HG02938 (cell line): ENCODE results near the gene PRKRIP1.
"Not testable (repeated sequence)": the region's sequence is repeated elsewhere in the genome, so short reads cannot be mapped to it uniquely, and the experiment has no call there.

ENCODE experiments used
- ATAC-seq: cut with Tn5 transposase; IDR thresholded peaks from one replicate; pipeline ENCODE4 v1.9.1; 2021; ENCODE audit warnings: mild to moderate bottlenecking, moderate library complexity; ENCODE audit not compliant: unreplicated experiment

PRKRIP1 gene

DNA sequence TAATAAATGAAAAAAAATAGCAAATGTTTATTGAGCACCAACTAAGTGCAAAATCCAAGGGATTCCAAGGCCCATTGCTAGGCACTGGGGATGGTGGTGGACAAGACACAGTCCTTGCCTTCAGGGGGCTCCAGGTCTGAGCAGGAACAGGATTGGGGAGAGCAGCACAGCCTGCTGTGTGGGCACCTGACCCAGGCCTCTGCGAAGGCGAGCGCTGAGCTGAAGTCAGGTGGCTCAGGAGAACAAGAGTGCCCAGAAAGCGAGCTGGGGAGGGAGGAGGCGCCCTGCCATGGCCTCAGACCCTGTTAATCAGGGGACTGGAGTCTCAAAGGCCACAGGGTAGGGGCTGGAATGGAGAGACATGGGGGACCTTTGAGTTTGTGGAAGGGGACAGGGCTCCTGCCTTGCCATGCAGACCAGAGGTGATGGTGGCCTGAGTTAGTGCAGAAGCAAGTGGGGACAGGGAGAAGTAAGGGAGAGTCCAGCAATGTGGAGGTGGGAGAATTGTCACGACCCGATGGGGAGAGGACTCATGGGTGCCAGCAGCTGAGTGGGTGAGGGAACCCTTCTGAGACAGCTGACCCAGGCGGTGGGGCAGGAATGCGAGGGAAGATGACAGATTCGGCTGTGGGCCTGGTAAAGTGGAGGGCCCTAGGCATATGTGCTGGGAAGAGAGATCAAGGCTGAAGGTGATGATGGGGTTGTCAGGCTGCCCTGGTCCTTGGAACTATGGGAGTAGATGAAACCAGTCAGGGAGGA is 33.2 kb downstream of the PRKRIP1 start:
- no peak for ATAC-seq

DNA sequence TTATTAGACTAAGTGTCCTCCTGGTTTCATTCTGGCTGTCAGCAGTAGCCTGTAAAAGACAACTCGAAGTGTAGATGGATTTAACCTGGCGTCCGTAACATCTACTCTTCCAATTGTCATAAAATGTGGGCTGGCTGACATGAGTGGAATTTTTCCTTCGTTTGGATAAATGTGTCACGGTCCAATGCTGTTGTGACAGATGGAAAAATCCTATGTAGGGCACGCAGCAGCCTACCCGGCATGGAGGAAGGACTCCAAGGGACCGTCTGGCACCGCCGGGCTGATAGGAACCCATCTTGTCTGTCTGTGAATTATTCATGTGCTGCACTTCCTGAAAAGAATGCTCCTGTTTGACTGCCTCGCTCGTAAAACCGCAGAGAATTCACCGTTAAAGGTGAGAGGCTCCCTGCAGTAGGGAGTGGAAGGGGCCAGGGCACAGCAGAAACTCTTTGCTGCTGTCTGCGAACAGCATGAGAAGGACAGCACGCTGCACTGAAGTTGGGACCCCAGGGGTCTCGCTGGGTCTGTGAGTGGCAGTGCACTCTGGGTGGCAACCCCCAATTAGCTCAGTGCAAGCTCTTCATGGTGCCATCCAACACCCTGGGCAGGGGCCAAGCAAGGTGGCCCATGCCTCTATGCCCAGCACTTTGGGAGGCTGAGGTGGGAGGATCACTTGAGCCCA is 35.6 kb downstream of the PRKRIP1 start:
- ATAC-seq, result no peak

DNA sequence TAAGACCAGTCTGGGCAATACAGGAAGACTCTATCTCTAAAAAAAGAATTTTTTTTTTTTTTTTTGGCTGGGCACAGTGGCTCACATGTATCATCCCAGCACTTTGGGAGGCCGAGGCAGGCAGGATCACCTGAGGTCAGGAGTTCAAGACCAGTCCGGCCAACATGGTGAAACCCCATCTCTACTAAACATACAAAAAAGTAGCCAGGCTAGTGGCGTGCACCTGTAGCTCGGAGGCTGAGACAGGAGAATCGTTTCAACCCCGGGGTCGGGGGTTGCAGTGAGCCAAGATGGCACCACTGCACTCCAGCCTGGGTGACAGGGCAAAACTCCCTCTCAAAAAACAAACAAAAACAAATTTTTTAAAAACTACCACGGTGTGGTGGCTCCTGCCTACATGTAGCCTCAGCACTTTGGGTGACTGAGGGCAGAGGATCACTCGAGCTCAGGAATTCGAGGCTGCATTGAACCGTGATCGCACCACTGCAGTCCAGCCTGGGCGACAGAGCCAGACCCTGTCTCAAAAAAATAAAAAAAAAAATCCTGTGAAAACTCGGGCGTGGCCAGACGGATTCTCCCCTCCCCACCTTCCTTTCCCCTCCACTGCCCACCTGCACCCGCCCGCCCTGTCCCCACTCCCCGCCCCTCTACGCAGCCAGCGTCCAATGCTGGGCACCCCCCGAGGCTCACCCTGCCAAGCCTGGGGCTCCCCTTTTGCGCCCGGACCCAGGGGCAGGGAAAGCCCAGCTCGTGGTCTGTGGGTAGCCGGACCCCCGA is 36.5 kb downstream of the PRKRIP1 start:
- ATAC-seq, result no peak

DNA sequence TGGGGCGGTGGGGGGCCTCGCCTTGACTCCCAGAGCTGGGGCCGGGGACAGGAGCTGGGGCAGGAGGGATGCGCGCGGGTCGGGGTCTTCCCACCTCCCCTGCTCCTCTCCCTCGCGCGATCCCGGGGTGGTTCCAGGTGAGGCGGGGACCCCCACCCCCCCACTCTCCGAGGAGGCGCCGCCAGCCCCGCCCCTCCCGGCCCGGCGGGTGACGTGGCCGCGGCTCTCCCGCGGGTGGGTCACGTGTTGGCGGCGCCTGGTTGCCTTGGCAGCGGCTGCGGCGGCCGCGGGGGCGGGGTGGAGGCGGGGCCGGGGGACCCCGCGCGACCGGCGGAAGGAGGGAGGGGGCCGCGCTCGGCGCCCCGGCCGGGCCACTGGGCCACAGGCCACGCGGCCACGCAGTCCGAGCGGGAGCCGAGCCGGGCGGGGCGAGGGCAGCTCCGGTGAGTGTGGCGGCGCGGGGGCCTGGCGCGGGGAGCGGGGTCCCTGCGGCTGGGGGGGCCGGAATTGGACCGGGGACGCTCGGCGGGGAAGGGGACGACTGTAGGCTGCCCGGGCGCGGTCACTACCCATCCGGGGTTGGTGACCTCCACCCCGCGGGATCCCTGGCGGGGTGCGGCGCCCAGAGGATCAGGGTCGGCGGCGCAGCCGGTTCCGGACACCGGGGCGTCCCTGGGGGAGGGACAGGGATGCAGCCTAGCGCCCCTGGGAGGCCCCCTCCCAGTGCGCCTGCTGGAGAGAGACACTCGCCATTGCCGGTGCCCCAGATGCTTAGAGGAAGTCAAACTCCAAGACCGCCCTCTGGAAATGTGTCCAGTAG is 37.3 kb downstream of the PRKRIP1 start, which contains the start of gene ORAI2:
ORAI2 (plus strand) TSS at position 357 of the 820 bp plus-strand sequence. CDS start 5,382 bp downstream, outside the sequence.
- ATAC-seq, result no peak

DNA sequence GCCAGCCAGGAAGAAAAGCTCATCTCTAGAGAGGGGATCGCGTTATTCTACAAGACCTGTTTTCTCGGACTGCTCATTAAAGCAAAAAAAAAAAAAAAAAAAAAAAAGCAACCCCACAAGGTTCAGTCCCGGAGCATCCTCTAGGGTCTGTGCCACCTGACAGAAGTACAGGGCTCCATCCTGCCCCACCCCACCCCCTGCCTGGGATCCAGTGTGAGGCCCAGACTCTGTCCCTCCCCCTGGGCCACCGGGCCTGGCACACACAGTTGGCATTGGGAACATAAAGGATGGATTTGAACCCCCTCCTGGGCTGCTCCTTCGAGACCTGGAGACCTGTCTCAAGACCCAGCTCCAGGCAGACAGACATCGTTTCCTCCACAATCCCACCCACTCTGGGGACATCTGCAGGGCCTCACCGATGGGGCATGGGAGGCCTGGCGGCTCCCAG is 37.9 kb downstream of the PRKRIP1 start:
- no peak for ATAC-seq

DNA sequence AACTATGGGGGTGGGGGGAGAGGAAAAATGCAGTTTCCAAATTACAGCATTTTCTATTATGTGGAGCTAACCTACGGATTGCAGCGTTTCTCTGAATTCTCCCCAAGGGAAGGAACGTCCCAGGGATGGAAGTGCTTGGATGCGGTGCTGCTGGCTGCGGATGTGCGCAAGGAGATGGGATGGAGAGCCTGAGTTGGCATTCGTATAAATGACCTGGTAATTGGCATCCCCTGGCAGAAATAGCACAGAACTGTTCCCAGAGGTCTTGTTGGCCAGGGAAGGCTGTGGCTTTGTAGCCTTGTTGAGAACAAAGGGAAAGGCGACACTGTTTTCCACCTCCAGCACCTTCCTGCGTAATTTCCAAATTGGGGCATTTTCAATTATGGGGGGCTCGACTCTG is 40.0 kb downstream of the PRKRIP1 start:
- ATAC-seq, result no peak

DNA sequence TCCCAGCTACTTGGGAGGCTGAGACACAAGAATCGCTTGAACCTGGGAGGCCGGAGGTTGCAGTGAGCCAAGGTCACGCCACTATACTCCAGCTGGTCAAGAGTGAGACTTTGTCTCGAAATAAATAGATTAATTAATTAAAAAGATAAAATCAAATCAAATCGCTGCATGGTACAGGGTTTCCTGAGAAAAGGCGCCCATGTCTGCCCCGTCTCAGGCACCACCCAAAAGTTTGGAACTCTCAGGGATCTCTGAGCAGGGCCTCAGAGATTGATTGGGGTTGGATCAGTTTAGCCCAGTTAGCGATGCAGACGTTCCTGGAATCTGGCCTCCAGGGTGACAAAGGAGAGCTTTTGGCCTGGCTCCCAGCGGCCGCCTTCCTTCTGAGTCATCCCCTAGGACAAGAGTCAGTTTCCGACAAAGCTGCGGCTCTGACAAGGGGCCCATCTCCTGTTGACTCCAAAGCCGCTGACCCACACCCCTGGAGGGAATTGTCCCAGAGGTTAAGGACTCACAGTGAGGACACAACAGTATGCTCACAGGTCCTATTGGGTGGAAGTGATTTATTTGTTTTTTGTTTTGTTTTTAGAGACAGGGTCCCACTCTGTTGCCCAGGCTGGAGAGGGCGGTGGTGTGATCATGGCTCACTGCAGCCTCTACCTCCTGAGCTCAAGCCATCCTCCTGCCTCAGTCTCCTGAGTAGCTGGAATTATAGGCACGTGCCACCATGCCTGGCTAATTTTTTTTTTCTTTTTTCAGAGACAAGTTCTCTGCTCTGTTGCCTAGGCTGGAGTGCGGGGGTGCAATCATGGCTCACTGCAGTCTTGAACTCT is 44.0 kb downstream of the PRKRIP1 start:
- no peak for ATAC-seq

DNA sequence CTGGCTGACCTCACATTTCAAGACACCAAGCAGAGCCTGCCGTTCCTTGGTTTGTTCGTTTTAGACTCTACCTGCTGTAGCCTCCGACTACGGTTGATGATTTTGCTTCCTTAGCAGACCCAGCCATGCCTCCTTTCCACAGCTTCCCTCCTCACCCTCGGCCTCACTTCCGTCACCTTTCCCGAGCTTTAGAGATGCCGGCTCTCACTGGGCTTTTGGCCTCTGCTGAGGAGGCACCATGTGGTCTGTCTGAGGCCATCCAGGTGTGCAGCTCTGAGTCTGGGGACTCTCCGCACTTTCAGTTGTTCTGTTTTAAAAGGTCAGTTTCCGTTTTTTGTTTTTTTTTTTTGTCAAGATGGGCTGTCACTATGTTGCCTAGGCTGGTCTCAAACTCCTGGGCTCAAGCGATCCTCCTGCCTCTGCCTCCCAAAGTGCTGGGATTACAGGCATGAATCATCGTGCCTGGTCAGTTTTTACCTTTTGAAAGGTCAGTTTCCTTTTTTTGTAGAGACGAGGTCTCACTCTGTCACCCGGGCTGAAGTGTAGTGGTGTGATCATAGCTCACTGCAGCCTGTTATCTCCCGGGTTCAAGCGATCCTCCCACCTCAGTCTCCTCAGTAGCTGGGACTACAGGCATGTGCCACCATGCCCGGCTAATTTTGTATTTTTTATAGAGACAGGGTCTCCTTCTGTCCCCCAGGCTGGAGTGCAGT is 49.0 kb downstream of the PRKRIP1 start:
- ATAC-seq, result peak; percentile 42

DNA sequence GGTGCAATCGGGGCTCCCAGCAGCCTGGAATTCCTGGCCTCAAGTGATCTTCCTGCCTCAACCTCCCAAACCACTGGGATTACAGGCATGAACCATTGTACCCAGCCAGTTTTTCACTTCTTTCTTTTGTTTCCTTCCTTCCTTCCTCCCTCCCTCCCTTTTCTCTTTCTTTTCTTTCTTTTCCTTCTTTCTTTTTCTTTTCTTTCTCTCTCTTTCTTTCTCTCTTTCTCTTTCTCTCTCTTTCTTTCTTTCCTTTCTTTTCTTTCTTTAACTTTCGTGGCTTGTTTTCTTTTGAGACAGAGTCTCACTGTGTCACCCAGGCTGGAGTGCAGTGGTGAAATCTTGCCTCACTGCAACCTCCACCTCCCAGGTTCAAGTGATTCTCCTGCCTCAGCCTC is 49.5 kb downstream of the PRKRIP1 start:
- no peak for ATAC-seq

DNA sequence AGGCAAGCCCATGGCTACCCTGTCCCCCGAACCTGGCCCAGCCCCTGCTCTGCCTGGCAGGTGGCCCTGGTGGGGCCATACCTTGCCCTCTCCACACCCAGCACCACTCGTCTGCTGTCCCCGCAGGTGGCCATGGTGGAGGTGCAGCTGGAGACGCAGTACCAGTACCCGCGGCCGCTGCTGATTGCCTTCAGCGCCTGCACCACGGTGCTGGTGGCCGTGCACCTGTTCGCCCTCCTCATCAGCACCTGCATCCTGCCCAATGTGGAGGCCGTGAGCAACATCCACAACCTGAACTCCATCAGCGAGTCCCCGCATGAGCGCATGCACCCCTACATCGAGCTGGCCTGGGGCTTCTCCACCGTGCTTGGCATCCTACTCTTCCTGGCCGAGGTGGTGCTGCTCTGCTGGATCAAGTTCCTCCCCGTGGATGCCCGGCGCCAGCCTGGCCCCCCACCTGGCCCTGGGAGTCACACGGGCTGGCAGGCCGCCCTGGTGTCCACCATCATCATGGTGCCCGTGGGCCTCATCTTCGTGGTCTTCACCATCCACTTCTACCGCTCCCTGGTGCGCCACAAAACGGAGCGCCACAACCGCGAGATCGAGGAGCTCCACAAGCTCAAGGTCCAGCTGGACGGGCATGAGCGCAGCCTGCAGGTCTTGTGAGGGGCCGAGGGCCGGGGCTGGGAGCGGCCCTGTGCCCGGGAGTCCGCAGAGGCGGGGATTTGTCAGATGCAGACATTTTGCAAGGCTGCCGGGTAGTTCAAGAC is 50.4 kb downstream of the PRKRIP1 start:
- no peak for ATAC-seq

DNA sequence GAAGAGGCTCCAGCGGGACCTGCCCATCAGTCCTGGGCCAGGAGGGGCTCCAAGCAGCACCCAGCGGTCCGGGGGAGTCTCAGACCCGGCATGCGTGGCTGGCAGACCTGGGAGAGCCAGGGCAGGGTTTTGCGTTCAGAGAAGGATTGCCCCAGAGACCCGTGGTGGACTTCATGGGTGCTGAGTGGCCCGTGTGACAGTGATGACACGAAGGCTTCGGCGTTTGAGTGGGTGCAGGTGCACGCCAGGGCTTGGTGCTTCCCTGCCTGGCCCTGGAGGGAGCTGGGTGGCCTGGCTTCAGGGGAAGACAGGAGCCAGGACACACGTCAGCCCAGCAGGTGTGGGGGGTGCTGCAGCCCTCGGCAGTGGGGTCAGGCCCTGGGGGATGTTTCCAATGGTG is 51.1 kb downstream of the PRKRIP1 start:
- ATAC-seq, result no peak

DNA sequence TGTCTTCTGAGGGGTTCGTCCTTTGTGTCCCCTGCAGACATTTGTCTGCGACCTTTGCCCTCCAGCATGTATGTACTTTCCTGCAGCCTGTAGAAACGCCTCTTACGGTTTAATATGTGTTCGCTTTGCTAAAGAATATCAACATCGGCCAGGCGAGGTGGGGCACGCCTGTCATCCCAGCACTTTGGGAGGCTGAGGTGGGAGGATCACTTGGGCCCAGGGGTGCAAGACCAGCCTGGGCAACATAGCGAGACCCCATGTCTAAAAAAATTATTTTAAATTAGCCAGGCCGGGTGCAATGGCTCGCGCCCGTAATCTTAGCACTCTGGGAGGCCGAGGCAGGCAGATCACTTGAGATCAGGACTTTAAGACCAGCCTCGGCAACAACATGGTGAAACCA is 53.0 kb downstream of the PRKRIP1 start:
- ATAC-seq, result no peak

DNA sequence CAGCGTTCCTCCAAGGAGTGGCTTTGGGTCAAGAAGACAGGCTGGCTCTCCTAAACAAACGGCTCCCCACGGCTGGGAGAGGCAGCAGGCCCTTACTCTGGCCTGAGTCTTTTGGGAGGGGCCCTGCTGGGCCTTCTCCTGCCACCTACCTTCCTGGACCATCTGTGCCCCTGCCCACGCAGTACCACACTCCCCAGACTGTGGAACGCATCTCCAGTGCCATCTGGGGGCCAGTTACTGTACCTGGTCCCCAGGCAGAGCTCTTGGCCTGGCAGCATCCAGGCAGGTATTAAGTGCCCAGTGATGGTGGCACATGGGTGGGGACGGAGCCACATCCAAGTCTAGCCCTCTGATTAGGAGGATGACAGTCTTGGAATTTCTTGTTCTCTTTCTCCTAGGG is 54.1 kb downstream of the PRKRIP1 start:
- no peak for ATAC-seq

DNA sequence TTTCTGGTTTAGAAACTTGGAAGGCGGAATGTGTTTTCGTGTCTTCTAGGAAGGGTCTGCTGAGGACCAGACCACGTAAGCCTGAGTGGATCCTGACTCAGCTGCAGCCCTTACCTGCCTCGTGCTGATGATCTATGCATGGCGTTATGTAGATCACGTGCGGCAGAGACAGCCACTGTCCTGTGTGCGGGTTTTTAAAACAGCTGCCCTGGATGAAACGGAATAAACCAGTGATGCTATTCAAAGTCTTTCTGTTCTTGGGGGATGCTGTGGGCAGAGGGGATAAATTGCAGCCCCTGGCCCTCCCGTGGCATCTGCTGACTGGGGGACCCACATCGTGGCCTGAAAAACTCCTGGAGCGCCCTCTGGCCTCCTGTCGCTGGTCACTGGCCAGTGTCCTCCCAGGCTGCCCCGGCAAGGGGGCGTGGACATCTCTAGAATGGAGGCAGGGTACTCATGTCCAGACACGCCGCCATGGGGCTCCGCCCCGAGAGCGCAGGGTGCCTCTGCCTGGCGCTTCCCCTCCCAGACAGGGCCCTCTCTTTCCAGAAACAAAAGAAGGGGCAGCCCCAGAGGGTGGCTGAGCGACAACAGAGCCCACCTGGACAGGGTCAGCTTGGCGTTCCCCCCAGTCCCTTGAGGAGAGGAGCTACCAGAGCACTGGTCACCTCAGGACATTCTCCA is 55.4 kb downstream of the PRKRIP1 start:
- no peak for ATAC-seq

DNA sequence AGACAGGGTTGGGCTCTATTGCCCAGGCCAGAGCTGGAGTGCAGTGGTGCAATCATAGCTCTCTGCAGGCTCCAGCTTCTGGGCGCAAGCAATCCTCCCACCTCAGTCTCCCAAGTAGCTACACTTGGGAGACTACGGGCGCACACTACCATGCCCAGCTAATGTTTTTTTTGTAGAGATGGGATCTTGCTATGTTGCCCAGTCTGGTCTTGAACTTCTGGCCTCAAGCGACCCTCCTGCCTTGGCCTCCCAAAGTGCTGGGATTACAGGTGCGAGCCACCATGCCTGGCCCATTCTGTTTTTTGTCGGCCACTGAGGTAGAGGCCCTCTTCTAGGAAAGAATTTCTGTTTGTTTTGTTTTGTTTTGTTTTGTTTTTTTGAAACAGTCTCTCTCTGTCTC is 56.3 kb downstream of the PRKRIP1 start:
- no peak for ATAC-seq

DNA sequence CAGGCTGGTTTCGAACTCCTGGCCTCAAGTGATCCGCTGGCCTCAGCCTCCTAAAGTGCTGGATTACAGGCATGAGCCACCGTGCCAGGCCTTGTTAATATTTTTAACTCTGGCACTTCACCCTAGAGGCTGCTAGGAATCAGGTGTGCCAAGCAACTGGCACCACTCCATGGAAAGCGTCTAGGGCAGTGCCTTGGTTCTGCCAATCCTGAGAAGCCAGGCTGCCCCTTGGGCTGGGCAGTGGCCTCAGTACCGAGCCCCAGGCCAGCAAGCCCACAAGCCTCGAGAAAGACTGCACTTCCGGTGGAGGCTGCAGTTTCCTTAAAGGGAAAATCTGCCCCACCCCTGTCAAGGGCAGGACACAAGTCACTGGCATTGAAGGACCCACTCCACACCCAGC is 57.2 kb downstream of the PRKRIP1 start:
- no peak for ATAC-seq

DNA sequence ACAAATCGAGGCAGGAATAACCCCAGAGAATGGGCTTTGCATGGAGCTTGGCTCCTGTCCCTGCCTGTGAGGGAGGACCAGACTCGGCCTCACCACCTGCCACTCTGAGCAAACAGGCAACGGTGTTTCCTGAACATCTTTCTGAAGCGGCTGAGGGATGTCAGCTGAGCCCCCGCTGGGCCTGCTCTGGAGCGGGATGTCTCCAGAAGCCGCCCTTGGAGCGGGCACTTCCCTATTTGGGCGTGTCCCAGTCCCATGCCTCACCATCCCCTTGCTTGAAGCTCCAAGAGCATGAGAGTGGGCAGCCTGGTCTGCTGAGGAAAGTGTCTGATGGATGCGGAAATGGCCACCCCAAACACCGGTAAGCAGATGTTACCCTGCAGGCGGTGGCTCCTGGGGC is 58.3 kb downstream of the PRKRIP1 start:
- no peak for ATAC-seq

DNA sequence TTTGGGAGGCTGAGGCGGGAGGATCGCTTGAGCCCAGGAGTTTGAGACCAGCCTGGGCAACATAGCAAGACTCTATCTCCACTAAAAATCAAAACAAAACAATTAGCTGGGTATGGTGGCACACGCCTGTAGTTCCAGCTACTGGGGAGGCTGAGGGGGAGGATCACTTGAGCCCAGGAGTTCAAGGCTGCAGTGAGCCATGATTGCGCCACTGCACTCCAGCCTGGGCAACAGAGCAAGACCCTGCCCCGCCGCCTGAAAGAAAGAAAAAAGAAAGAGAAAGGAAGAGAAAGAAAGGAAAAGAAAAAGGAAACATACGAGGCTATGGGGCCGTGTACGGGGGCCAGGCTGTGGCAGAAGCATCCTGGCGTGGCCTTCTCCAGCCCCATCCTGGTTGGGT is 58.8 kb downstream of the PRKRIP1 start:
- not testable (repeated sequence) for ATAC-seq
